NCI-H1092 treated with DMSO at 0.1 percent for 48 hours (cell line): Measurements from ENCODE around the gene GSTM4.

Experiments used
- DNase-seq: peaks from one replicate; lab custom pipeline; 2025; lab: John Stamatoyannopoulos, UW

GSTM4 gene

DNA sequence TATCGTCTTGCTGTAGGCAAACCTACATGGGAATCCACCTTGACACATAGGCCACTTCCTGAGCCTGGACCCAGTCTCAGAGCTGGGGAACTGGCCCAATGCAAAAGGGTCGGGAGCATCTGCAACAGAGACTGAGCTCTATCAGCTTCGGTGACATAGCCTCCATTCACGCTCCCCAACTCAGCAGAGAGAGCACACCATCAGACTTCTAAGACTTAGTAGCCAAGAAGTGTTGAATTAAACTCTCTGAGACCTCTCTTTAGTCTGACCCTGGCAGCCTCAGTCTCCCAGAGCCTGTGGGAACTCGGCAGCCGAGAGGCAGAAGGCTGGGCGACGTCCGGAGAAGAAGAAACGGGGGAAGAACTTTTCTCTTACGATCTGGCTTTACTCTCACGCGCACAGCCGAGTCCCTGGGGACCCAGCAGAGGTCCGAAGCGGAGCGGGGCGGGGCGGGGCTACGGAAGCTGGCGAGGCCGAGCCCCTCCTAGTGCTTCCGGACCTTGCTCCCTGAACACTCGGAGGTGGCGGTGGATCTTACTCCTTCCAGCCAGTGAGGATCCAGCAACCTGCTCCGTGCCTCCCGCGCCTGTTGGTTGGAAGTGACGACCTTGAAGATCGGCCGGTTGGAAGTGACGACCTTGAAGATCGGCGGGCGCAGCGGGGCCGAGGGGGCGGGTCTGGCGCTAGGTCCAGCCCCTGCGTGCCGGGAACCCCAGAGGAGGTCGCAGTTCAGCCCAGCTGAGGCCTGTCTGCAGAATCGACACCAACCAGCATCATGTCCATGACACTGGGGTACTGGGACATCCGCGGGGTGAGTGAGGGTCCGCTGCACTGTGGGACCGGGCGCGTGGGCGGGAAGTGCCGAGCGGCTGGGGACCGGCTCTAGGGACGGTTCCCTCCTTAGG is at the start of gene GSTM4:
Gene GSTM4 (plus strand): TSS at position 485 of the 905 bp plus-strand sequence. CDS start 291 bp downstream, at position 776.
- DNase-seq = peak; percentile 19

DNA sequence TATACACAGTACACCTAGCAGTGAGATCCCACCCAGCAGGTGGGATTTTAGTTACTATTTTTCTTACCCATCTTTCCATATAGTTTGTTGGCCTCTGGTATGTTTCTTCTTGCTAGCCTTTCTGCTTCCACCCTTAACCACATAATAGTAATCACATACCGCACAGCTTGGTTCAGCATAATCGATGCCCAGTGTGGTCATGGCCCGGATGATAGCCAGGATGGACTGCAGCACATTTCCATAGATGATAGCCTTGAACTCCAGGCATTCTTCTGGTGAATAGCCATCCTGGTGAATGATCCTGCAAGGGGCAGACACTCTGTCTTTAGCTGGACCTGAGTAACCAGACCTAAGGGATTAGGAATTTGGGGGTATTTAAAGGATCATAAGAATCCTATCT is 46.0 kb upstream of the GSTM4 start:
- no peak for DNase-seq

DNA sequence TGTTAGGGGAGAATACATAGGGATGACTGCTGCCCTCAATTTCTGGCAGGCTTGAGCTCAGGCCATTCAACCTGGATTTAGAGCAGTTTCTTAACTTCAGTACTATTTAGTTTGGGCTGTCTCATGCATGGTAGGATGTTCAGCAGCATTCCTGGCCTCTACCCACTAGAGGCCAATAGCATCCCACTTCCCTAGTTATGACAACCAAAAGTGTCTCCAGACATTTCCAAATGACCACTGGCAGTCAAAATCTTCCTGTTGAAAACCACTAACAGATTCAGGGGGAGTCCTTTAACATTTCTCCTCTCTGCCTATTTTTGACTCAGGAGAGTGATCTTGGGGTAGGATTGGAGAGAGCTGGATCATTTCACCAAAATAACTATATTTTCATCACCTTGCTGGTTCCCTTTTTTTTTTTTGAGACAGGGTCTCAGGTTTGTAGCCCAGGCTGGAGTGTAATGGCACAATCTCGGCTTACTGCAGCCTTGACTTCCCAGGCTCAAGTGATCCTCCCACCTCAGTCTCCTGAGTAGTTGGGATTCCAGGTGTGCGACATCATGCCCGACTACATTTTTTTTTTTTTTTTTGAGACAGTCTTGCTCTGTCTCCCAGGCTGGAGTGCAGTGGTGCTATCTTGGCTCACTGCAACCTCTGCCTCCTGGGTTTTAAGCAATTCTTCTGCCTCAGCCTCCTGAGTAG is 45.1 kb upstream of the GSTM4 start:
- DNase-seq = no peak

DNA sequence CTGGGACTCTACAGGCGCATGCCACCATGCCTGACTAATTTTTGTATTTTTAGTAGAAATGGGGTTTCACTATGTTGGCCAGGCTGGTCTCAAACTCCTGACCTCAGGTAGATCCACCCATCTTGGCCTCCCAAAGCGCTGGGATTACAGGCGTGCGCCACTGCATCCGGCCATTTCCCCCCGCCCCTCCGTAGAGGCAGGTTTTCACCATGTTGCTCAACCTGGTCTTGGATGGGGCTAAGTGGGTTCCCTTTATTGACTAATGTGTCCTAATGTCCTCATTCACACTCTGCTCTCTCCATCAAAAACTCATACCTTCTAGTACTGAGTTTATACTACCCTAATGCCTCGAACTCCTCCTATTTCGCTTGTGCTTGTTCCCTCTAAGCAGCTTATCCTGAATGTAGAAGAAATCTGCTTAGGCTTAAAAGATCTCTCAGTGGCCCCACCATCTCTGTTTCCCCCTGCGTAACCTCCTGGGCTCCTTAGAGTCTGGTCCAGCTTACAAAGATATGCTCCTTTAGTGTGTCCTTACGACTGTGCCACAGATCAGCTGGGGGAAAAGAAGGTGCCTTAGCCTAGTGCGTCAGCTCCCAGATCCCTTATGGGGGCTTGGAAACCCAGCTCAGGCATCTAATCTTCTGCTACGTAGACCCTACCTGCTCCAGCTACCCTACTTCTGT is 44.5 kb upstream of the GSTM4 start:
- DNase-seq = no peak

DNA sequence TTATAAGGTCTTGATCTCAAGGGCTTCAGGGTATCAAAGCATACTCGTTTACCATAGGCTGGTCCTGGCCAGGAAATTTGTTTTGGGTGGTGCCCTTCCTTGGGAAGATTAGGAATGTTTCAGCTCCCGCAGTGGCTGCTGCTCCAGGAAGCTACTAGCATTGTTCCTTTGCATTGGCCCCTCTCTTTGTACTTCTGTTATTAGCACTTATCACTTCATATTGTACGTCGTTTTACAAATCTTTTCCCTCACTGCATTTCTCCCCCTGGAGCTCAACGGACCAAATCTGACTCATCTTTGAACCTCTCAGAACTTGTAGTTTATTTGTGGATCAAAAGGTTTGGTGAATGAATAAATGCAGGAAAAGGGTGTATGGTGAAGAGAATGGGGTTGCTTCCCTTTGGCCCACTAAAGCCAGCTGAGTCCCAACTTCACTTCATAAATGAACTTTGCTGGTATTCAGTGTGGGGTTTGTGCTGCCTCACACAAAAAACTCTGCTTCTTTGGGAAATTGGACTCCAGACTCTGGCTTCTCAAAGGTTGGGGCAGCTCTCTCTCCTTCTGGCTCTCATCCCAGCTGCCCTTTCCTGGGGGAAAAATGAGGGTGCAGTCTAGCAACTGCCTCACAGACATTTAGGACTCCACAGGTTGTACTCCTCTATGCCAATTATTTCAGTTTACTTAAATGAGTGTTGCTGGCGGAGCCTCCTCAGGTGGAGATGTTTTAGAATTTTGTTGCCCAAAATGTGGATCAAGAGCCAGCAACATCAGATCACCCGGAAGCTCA is 42.3 kb upstream of the GSTM4 start:
- DNase-seq = no peak

DNA sequence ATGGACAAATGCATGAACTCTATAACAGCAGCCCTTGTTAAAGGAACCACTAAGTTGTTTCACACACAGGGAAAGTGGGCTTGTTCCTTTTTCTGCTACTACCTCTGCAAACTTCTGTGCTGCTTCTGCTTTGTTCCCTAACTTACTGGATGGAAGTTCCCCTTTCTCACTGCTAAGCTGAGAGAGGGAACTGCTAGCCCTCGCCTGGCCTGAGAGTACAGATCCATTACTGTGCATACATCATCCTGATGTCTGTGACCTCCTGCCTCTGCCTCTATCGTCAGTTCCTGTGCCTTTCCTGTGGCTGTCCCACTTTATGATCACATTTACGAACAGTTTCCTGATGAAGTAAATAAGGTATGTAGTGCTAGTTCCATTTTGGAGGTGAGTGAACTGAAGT is 40.0 kb upstream of the GSTM4 start:
- no peak for DNase-seq

DNA sequence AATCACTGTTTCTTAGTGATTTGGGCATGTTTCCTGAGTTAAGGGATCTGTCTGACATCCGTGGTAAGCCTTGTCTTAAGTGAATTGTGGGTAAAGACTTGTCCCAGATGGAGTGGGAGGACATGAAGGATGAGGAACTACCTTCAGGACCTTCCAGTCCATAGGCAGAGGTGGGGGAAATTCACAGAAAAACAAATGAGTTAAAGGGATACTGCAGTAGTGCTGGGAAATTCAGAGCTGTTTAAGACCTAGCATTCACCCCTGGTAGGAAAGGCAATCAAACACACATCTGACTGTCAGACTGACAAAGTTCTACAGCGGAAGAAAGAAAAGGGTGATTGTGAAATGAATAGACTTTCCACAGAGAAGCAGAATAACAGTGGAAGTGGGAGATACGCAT is 39.5 kb upstream of the GSTM4 start:
- no peak for DNase-seq

DNA sequence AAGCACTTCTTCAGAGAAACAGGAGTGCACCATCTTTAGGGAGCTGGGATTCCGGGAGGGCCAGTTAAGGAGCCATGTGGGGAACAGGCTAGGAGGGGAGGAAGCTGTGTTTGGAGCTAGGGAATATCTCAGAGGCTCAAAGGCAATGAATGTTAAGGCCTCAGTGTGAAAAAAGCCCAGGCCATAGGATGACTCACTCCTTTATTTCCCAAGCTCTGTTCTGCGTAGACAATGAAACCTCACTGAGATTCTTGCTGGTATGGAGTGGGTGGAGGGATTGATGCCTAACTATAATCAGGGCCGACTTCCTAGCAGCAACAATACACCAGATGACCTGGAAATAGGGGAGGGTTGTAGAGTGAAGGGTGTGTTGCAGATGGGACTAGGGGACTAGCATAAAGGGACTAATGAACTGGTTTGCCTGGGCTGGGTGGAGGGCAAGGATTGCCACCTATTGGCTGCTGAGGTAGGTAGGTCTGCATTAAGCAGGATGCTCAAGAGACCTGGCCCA is 38.6 kb upstream of the GSTM4 start:
- DNase-seq = no peak

DNA sequence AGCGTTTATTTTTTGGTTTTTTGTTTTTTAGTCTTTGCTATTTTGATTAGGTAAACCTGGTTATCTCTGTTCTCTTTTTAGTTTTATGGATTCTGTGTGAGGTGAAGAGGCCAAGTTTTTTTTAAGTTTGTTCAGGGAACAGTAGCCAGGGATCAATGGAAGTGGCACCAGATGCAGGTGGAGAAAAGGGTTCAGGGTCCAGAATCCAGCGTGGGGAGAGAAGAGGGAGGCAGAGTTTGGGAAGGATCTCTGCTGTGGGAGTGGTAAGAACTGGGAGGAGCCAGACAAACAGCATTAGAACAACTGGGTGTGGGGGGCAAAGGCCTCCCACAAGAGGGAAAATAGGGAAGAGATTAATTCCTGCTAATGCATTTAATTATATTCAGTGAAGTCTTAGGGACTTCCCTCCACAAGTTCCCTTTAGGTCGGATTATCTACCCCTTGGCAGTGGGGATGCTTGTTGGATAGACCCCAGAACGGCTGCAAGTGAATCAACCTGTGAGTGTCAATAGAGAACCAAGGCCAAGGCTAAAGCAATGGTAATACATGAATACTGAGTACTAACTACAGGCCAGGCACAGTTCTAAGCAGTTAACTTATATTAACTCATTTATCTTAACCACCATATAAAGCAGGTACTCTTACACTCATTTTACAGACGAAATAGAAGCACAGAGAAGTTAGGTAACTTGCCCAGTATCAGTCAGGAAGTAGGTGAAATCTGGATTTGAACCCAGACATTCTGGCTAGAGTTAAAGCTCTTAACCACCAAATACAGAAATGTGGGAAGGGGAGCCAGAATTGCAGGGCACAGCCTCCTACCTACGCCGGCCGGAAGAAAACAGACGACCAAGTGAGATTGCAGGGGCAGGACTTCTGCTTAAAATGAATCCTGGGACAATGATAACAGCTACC is 37.0 kb upstream of the GSTM4 start:
- no peak for DNase-seq

DNA sequence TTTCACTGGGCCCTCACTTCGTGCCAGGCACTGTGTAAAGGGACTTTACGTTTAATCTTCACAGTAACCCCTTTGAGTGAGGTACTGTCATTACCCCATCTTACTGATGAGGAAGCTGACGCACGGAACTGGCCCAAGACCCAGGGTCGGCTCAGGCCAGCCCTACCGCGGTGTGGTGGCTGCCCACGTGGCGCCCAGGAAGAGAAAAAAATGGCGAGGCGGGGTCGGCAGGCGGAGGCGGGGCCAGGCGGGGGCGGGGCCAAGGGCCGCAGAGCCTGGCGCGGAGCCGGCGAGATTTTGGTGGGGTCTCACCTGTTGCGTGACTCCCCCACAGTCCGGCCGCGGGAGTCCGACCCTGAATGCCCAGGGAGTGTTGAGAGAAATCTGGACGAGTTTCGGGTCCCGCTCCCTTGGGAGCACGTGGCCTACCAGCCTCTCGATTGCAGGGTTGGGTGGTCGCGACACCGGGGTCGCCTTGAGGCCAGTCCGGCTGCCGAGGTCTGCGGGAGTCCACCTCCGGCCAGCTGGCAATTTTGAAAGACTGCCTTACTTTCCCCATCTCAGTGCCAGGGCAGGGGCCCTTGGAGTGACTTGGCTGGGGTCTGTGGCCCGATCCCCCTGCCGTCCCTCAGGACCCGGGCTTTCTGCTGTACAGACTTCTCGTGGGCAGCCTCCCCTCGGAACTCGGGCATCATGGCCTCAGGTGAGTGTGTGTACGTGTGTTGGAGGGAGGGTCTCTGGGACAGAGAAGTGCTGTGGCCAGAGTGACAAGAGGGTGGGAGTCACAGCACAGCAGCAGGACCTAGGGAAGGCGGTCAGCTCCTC is 36.1 kb upstream of the GSTM4 start, which contains the start of the genes AMPD2 and GNAT2:
Gene AMPD2 (plus strand): TSS at position 262 of the 825 bp plus-strand sequence. CDS start 1,339 bp downstream, outside the sequence.
Gene GNAT2 (minus strand): TSS at position 41 of the 825 bp plus-strand sequence. CDS start 6,746 bp downstream, outside the sequence.
- peak; percentile 50 for DNase-seq

DNA sequence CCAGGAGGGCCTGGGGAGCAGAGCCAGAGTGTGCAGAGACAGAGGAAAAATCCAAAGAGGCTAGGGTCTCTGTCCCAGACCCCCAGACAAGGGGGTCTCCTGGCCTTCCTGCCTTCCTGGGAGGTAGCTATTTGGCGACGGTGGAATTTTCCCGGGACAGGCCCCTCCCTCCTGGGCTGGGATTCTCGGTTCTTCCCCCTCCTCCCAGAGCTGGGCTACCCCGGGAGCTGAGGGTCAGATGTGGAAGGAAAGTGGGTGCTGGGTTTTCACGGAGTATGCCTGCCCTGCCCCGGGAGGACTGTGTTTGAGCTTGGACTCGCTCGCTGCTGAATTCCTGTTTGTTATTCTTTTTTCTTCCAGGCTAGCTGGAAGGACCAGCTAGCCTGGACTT is 35.5 kb upstream of the GSTM4 start:
- peak; percentile 50 for DNase-seq

DNA sequence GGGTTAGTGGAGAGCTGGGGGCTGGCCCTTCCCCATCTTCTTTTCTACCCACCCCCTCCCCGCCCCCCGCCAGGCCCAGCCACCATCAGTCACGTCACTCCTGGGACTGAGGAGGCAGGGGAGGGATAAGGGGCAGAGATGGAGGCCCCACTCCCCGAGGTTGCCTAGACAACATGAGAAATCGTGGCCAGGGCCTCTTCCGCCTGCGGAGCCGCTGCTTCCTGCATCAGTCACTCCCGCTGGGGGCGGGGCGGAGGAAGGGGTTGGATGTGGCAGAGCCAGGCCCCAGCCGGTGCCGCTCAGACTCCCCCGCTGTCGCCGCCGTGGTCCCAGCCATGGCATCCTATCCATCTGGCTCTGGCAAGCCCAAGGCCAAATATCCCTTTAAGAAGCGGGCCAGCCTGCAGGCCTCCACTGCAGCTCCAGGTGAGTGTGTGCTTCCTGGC is 35.0 kb upstream of the GSTM4 start:
- peak; percentile 83 for DNase-seq

DNA sequence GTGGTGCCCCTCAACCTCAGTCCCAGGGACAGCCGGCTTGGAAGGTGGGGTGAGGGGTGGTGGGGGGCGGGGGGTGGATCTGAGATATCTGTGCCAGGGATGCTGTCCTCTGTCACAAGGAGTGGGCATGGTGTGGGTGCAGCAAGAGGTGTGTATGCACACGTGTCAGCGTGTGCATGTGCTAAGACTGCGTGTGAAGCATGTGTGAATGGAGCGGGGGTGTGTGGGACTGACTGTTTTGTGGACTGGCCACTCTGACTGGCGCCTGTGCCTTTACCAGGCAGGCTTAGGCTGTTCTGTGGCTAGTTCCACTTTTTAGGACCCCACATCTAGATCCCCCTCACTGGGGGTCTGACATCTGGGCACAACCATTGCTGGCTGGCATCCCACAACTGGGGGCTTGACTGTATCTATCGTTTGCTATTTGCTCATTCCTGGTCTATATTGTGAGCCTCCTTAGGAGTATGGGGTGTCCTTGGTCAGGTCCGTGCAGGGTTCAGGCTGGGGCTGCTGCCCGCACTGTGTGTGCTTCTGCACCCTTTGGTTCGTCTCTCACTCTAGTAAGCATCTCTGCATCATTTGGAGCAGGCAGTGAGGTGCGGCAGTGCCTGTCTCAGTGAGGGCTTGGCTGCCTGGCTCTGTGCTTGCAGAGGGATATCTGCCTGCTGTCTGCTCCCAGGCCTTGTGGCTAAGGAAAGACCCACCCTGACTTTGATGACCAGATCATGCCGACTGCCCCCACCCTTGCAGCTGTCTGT is 34.3 kb upstream of the GSTM4 start:
- DNase-seq = no peak

DNA sequence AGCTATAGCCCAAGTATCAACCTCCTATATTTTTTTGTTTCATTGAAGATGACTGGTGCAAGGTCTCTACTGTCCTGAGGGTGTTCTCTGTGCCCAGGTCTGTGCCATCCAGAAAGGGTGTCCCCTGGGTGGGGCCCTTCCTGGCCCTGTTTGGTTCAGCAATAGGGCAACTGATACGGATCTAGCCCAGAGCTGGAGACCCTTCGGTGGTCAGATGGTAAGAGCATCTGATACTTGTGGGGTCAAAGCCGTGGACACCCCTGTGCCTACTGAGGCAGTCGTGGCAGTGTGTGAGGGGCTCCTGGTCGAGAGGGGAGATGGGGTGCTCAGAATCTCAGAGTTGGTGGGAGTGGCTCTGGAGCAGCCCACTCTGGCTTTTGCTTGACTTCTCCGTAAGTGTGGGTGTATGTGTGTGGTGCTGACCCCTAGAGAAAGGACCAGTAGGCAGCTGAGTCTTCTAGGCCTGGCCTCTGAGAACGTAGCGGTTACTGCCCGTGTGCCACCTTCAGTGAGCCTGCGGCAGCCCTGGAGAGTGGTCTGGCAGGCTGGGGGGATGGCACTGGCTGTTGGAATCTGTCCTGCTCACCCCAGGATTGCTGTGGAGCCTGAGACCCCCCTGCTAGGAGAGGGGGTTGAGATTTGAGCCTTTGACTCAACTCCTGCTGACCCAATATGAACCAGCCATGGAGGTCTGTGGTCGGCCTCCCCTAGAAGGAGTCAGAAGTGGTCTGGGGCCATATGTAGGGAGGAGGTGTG is 33.6 kb upstream of the GSTM4 start:
- no peak for DNase-seq

DNA sequence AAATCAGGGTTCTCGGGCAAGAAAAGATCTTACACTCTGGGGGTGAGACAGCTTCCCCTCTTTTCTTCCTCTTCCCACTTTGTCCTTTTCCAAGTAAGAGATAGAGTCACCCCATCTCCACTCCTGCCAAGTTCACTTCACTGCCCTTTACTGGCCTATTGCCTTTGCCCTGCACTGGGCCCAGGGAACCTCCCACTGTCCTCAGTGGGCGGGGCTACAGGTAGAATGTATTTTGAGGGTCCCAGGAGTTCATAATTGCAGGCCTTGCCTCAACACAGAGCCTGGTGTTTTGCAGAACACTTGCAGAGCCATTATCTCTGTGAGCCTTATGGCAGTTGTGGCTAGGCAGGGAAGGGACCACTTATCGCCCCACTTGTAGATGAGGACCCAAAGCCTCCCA is 33.0 kb upstream of the GSTM4 start:
- no peak for DNase-seq

DNA sequence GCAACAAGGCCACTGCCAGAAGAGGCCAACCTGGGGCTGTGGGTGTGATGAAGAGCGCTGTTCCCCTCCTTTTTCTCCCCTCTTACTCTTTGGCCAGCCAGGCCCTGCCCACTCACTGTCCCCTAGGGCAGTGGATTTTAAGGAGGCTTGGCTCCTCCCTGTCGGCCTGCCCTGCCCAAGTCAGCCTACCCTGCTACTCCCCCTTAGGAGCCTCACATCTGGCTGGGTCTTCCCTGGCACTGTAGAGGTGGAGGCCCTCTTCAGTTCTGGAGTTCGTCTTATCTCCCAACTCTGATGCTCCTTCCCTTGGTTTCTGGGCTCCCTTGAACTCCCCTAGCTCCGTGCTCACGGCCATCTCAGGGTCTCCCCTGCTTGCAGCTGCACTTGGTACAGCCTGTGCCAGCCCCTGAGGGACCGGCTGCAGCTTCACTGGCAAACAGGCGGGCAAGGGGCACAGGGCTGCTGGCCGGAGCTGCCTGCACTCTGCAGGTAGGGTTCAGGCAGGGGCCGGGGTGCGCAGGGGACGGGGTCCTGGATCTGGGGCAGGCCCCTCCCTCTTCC is 32.2 kb upstream of the GSTM4 start:
- peak; percentile 42 for DNase-seq

DNA sequence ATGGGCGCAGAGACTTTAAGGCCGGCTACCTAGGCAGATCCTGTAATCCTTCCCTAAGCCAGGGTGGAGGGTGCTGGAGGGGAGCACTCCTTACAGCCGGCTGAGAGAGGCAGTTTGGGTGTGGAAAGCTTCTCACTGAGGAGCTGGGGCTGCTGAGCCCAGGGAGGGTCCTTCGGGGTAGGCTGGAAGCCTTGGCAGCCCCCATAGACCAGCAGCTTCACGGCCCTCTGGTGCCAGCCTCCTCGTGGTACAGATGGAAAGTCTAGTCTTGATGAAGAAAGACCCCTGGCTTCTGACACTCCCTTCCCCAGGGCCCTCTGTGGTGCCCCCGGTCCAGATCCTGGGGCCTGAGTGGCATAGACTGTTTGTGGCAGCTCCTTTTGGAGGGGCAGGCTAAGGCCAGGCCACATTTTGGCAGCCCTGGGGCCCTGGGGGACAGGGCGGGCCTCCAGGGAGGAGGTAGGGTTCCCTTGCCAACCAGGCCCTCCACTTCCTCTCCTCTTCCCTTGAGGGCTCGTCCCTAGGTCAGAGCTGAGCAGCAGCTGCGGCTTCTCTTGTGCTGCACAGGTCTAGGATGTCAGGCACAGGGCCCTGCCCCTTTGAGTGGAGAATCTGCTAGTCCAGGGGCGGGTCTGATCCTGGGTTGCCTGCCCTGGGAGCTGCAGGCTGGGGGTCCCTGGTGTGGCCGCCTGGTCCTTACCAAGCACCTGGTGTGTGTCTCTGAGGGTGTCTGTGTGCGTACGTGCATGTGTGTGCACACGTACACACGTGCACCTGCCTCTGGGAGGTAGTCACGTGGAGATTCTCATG is 31.5 kb upstream of the GSTM4 start:
- peak; percentile 38 for DNase-seq
